PC-9 (cell line): ENCODE data around the gene CPE. TPM values are rescaled to one million over a fixed set of nuclear protein-coding genes. Genes with fewer than 3 reads are reported as not detected.
"Not testable (repeated sequence)": the region's sequence is repeated elsewhere in the genome, so short reads cannot be mapped to it uniquely, and the experiment has no call there.

Experiments
- BruUV-seq: library from RNA; stranded (reverse); fragments of 400-500 nt; replicated peaks from 2 replicates; lab custom pipeline; 2021; lab: Mats Ljungman, UMichigan
- CTCF ChIA-PET: fragments of 300-600 bp; sonication (Branson Sonifier 250); formaldehyde crosslinking; loops from one replicate; lab custom pipeline; 2022; ENCODE audit warnings: antibody characterized with exemption; lab: Charles Lee
- POLR2A ChIA-PET: fragments of 300-600 bp; sonication (Branson Sonifier 250); formaldehyde crosslinking; loops from one replicate; lab custom pipeline; 2022; ENCODE audit warnings: antibody characterized with exemption; ENCODE audit not compliant: unreplicated experiment; lab: Charles Lee
- DNase-seq, 2 experiments: peaks; one replicate each; pipeline versions ENCODE4 v3.0.0 to v3.0.0-alpha.2; 2015 to 2022; ENCODE audit warnings: mixed read lengths in 1 of 2
- H2AFZ ChIP-seq: fragments of 200-600 bp; sonication (generic); 2 replicates; pipeline ENCODE4 v1.8.1; 2017; ENCODE audit warnings: antibody characterized with exemption
- H3F3A ChIP-seq: fragments of 200-600 bp; sonication (generic); 2 replicates; pipeline ENCODE4 v1.8.1; 2017; ENCODE audit warnings: antibody characterized with exemption, mild to moderate bottlenecking, low read depth; ENCODE audit not compliant: insufficient read depth
- H3K27ac ChIP-seq: fragments of 200-600 bp; sonication (generic); 2 replicates; pipeline ENCODE4 v1.6.1; 2016; ENCODE audit warnings: mixed run types
- H3K27me3 ChIP-seq: fragments of 200-600 bp; sonication (generic); 2 replicates; pipeline ENCODE4 v1.6.1; 2016; ENCODE audit warnings: low read depth, mixed run types; ENCODE audit not compliant: insufficient read depth
- H3K36me3 ChIP-seq: fragments of 200-600 bp; sonication (generic); 2 replicates; pipeline ENCODE4 v1.6.1; 2016; ENCODE audit warnings: low read depth, mixed run types
- H3K4me1 ChIP-seq: fragments of 200-600 bp; sonication (generic); replicated peaks from 2 replicates; pipeline ENCODE4 v1.6.1; 2016; ENCODE audit warnings: mixed run types; ENCODE audit not compliant: insufficient read depth
- H3K4me2 ChIP-seq: fragments of 200-600 bp; sonication (generic); 2 replicates; pipeline ENCODE4 v1.6.1; 2017; ENCODE audit warnings: mixed run types
- H3K4me3 ChIP-seq: fragments of 200-600 bp; sonication (generic); 2 replicates; pipeline ENCODE4 v1.6.1; 2016; ENCODE audit warnings: mixed run types
- H3K79me2 ChIP-seq: fragments of 200-600 bp; sonication (generic); 2 replicates; pipeline ENCODE4 v1.6.1; 2017; ENCODE audit warnings: low read depth, mixed run types
- H3K9me2 ChIP-seq: fragments of 200-600 bp; sonication (generic); 2 replicates; pipeline ENCODE4 v1.8.1; 2017; ENCODE audit warnings: mild to moderate bottlenecking; ENCODE audit not compliant: insufficient read depth
- H3K9me3 ChIP-seq: fragments of 200-600 bp; sonication (generic); 2 replicates; pipeline ENCODE4 v1.8.1; 2016; ENCODE audit warnings: low read depth; ENCODE audit not compliant: insufficient read depth
- H4K20me1 ChIP-seq: fragments of 200-600 bp; sonication (generic); 2 replicates; pipeline ENCODE4 v1.8.1; 2017; ENCODE audit not compliant: insufficient read depth
- EZH2 ChIP-seq: fragments of 200-600 bp; sonication (generic); IDR thresholded peaks from 2 replicates; pipeline ENCODE4 v1.8.0; 2017; ENCODE audit warnings: antibody characterized with exemption, low read depth
- intact Hi-C: fragments of 100-400 bp; cut with micrococcal nuclease; formaldehyde crosslinking; loops from one replicate; pipeline ENCODE4 v1.10.0; 2022; ENCODE audit not compliant: unreplicated experiment
- total RNA-seq: library from RNA; stranded (reverse); gene quantifications from 2 replicates; pipeline ENCODE4 v1.2.3, GENCODE V29; 2021
- TF ChIP-seq, protein P1 (sequence below): fragments of 200-600 bp; sonication (generic); conservative IDR thresholded peaks from 2 replicates; pipeline ENCODE4 v1.6.1; 2017; ENCODE audit warnings: mixed run types, antibody characterized with exemption, mild to moderate bottlenecking, moderate library complexity

Gene CPE
- total RNA-seq, 1 experiment from 2014 or later = 1.3 TPM

DNA sequence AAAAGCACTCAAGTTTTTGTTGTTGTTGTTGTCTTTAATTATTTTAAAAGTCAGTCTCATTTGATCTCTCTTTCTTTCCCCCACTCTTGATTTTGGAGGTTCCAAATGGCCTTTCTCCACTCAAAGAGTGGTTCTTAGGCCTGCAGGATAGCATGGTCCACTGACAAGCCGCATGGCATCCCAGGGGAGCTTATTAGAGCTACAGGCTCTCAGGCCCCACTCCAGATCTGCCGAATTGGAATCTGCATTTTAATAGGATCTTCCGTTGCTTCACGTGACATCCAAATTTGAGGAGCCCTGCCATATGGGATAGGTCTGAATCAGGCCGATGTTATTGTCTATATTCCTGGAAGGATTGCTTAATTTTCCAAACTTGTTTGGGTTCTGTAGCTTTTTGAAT is 72.1 kb downstream of the CPE start:
- Histone ChIP-seq H3K4me3 (no peak overlapping the region), H4K20me1 (no peaks in the 10 kb centered on the region), H3K27ac (no peak overlapping the region), H3K27me3 (no peaks in the 10 kb centered on the region), H3K36me3 (no peaks in the 10 kb centered on the region), H3F3A (no peaks in the 10 kb centered on the region), H2AFZ (no peak overlapping the region), H3K4me2 (no peak overlapping the region), H3K9me3 (no peaks in the 10 kb centered on the region), H3K79me2 (no peaks in the 10 kb centered on the region), H3K9me2 (no peaks in the 10 kb centered on the region), H3K4me1 (no peaks in the 10 kb centered on the region)
- no peak for DNase-seq
- ChIA-PET CTCF (no interaction called here), POLR2A (no interaction called here)
- no TSS peak for BruUV-seq
- TF ChIP-seq, protein P1, sequence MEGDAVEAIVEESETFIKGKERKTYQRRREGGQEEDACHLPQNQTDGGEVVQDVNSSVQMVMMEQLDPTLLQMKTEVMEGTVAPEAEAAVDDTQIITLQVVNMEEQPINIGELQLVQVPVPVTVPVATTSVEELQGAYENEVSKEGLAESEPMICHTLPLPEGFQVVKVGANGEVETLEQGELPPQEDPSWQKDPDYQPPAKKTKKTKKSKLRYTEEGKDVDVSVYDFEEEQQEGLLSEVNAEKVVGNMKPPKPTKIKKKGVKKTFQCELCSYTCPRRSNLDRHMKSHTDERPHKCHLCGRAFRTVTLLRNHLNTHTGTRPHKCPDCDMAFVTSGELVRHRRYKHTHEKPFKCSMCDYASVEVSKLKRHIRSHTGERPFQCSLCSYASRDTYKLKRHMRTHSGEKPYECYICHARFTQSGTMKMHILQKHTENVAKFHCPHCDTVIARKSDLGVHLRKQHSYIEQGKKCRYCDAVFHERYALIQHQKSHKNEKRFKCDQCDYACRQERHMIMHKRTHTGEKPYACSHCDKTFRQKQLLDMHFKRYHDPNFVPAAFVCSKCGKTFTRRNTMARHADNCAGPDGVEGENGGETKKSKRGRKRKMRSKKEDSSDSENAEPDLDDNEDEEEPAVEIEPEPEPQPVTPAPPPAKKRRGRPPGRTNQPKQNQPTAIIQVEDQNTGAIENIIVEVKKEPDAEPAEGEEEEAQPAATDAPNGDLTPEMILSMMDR = no peak
- no peak for TF ChIP-seq EZH2
- intact Hi-C loops = no loop called here

DNA sequence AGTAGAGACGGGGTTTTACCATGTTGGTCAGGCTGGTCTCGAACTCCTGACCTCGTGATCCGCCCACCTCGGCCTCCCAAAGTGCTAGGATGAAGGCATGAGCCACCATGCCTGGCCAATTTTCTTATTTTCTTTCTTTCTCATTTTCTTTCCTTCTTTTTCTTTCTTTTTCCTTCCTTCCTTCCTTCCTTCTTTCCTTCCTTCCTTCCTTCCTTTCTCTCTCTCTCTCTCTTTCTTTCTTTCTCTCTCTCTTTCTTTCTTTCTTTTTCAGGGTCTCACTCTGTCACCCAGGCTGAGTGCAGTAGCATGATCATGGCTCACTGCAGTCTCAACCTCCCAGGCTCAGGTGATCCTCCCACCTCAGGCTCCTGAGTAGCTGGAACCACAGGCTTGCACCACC is 74.3 kb downstream of the CPE start:
- DNase-seq, intact Hi-C loops, H4K20me1 ChIP-seq, H3F3A ChIP-seq, H3K9me3 ChIP-seq, H3K27ac ChIP-seq, BruUV-seq, H3K4me2 ChIP-seq, POLR2A ChIA-PET, H3K4me1 ChIP-seq, H3K4me3 ChIP-seq, H2AFZ ChIP-seq, CTCF ChIA-PET, H3K9me2 ChIP-seq, H3K27me3 ChIP-seq, H3K79me2 ChIP-seq, H3K36me3 ChIP-seq: not testable (repeated sequence)

DNA sequence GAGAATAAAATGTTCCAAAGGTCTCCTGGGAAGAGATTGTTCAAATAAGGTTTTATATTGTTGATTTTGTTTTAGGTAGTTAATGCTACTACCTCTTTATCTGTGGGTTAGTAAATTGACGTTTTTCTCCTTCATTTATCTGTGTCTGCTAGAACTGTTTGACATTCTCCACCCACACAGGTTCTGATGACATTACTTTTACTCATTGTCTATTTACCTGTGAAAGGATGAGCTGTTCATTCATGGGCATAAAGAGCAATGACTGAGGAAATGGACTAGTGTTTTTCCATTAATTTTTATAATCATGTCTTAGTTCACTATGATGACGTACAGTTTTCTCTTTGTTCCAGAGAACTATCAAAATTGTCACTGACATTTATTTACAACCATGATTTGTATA is 75.6 kb downstream of the CPE start:
- no peaks in the 10 kb centered on the region for H3K9me2 ChIP-seq
- ChIA-PET POLR2A (interaction anchor here (0.7 kb wide), 1 partner anchor 271 kb away, joined by 4 read pairs; no protein-coding TSS in a partner anchor), CTCF (no interaction called here)
- no peaks in the 10 kb centered on the region for H4K20me1 ChIP-seq
- TF ChIP-seq, protein P1 = no peak
- TF ChIP-seq EZH2 = no peak
- no peaks in the 10 kb centered on the region for H3K9me3 ChIP-seq
- no peaks in the 10 kb centered on the region for H3K36me3 ChIP-seq
- H3K4me1 ChIP-seq = no peaks in the 10 kb centered on the region
- no TSS peak for BruUV-seq
- H3K79me2 ChIP-seq = no peaks in the 10 kb centered on the region
- no peak for DNase-seq
- H3K4me3 ChIP-seq = no peak overlapping the region
- no peak overlapping the region for H3K27ac ChIP-seq
- no peaks in the 10 kb centered on the region for H3K27me3 ChIP-seq
- no peak overlapping the region for H3K4me2 ChIP-seq
- H3F3A ChIP-seq = no peaks in the 10 kb centered on the region
- H2AFZ ChIP-seq = no peak overlapping the region
- intact Hi-C loops = no loop called here

DNA sequence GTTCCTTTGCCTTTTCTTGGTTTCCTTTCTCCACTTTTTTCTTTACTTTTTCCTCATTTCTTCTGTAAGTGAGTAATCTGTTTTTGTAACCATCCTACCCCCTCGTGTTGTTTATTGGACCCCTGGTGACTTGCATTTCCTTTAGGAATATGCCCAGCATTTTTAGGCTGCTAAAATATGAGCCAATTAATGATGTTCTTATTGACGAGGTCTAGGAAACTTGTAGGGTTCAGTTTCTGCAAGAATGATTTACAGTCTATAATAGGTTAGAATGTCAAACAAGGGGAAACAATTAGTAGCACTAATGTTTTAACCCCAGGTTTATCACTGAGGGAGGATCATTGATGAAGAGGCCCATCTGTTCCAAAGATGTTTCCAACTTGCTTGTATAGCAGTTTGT is 79.0 kb downstream of the CPE start:
- CTCF ChIA-PET = no interaction called here
- TF ChIP-seq, protein P1 = no peak
- Histone ChIP-seq H3F3A (no peaks in the 10 kb centered on the region), H2AFZ (no peak overlapping the region), H3K27me3 (no peaks in the 10 kb centered on the region), H3K79me2 (no peaks in the 10 kb centered on the region), H3K4me2 (no peak overlapping the region), H3K9me3 (no peaks in the 10 kb centered on the region), H3K4me3 (no peak overlapping the region), H4K20me1 (no peaks in the 10 kb centered on the region), H3K27ac (no peak overlapping the region), H3K36me3 (no peaks in the 10 kb centered on the region), H3K4me1 (no peaks in the 10 kb centered on the region), H3K9me2 (no peaks in the 10 kb centered on the region)
- POLR2A ChIA-PET = no interaction called here
- no TSS peak for BruUV-seq
- DNase-seq = no peak
- intact Hi-C loops = no loop called here
